H9 (cell line): ENCODE results near the gene MLYCD. TPM values are rescaled to one million over a fixed set of nuclear protein-coding genes. Genes with fewer than 3 reads are reported as not detected.
A peak's percentile ranks its signal among the peaks of the same experiment; 100 is the strongest.

Experiments used
- DNase-seq: peaks from one replicate; pipeline ENCODE4 v3.0.0-alpha.2; 2017
- H2AFZ ChIP-seq: one replicate; pipeline ENCODE4 v1.6.1; 2013; ENCODE audit warnings: mild to moderate bottlenecking, low read length, control low read depth, moderate library complexity
- H2AK5ac ChIP-seq: 2 replicates; pipeline ENCODE4 v1.6.1; 2013; ENCODE audit warnings: low read length, control low read depth, mixed read lengths; ENCODE audit not compliant: insufficient read length
- H2BK120ac ChIP-seq: one replicate; pipeline ENCODE4 v1.6.1; 2013; ENCODE audit warnings: low read depth, mild to moderate bottlenecking, low read length, control low read depth, inconsistent platforms; ENCODE audit not compliant: poor library complexity, severe bottlenecking
- H2BK12ac ChIP-seq: 2 replicates; pipeline ENCODE4 v1.6.1; 2013; ENCODE audit warnings: low read length, control low read depth, mixed read lengths, low read depth; ENCODE audit not compliant: insufficient read length
- H2BK15ac ChIP-seq: 2 replicates; pipeline ENCODE4 v1.6.1; 2013; ENCODE audit warnings: low read depth, low read length, control low read depth
- H2BK20ac ChIP-seq: one replicate; pipeline ENCODE4 v1.6.1; 2013; ENCODE audit warnings: low read depth, mild to moderate bottlenecking, low read length, control low read depth, inconsistent platforms; ENCODE audit not compliant: poor library complexity, severe bottlenecking
- H2BK5ac ChIP-seq: 2 replicates; pipeline ENCODE4 v1.6.1; 2013; ENCODE audit warnings: low read length, control low read depth, mixed read lengths; ENCODE audit not compliant: insufficient read length
- H3K14ac ChIP-seq: 2 replicates; pipeline ENCODE4 v1.6.1; 2013; ENCODE audit warnings: low read length, control low read depth; ENCODE audit not compliant: insufficient read depth
- H3K18ac ChIP-seq: 2 replicates; pipeline ENCODE4 v1.6.1; 2013; ENCODE audit warnings: low read depth, mild to moderate bottlenecking, mixed read lengths, low read length, control low read depth; ENCODE audit not compliant: insufficient read length
- H3K23ac ChIP-seq: 2 replicates; pipeline ENCODE4 v1.6.1; 2013; ENCODE audit warnings: low read length, control low read depth, mixed read lengths, low read depth; ENCODE audit not compliant: insufficient read length
- H3K23me2 ChIP-seq: 2 replicates; pipeline ENCODE4 v1.6.1; 2013; ENCODE audit warnings: low read depth, mild to moderate bottlenecking, mixed read lengths, low read length, control low read depth; ENCODE audit not compliant: insufficient read length, poor library complexity, severe bottlenecking
- H3K27ac ChIP-seq: 2 replicates; pipeline ENCODE4 v1.5.1; 2013; ENCODE audit warnings: low read length, control low read depth, mixed read lengths, low read depth; ENCODE audit not compliant: insufficient read length
- H3K27me3 ChIP-seq: 2 replicates; pipeline ENCODE4 v1.6.1; 2013; ENCODE audit warnings: low read length, control low read depth, inconsistent platforms; ENCODE audit not compliant: insufficient read depth
- H3K4ac ChIP-seq: 2 replicates; pipeline ENCODE4 v1.6.1; 2013; ENCODE audit warnings: low read depth, mild to moderate bottlenecking, control low read depth, inconsistent platforms, low read length, moderate library complexity
- H3K4me1 ChIP-seq: 2 replicates; pipeline ENCODE4 v1.6.1; 2013; ENCODE audit warnings: low read length, control low read depth, inconsistent platforms; ENCODE audit not compliant: insufficient read depth
- H3K4me2 ChIP-seq: 2 replicates; pipeline ENCODE4 v1.6.1; 2013; ENCODE audit warnings: low read length, control low read depth, mixed read lengths; ENCODE audit not compliant: insufficient read length, insufficient read depth
- H3K56ac ChIP-seq: 2 replicates; pipeline ENCODE4 v1.6.1; 2013; ENCODE audit warnings: low read depth, mild to moderate bottlenecking, mixed read lengths, low read length, control low read depth; ENCODE audit not compliant: insufficient read length
- H3K79me1 ChIP-seq: 2 replicates; pipeline ENCODE4 v1.6.1; 2013; ENCODE audit warnings: low read depth, mild to moderate bottlenecking, moderate library complexity, low read length, control low read depth, inconsistent platforms; ENCODE audit not compliant: insufficient read depth, poor library complexity, severe bottlenecking
- H3K79me2 ChIP-seq: 2 replicates; pipeline ENCODE4 v1.6.1; 2013; ENCODE audit warnings: low read length, control low read depth, inconsistent platforms; ENCODE audit not compliant: insufficient read depth
- H3K9ac ChIP-seq: 2 replicates; pipeline ENCODE4 v1.6.1; 2013; ENCODE audit warnings: low read length, control low read depth, mixed read lengths; ENCODE audit not compliant: insufficient read length; ENCODE audit errors: extremely low read depth
- H3K9me3 ChIP-seq: one replicate; pipeline ENCODE4 v1.6.1; 2013; ENCODE audit warnings: low read depth, low read length, inconsistent platforms; ENCODE audit not compliant: control insufficient read depth
- H3T11ph ChIP-seq: one replicate; pipeline ENCODE4 v1.6.1; 2013; ENCODE audit warnings: mild to moderate bottlenecking, low read length, control low read depth, inconsistent platforms
- H4K20me1 ChIP-seq: one replicate; pipeline ENCODE4 v1.6.1; 2013; ENCODE audit not compliant: control insufficient read depth, insufficient read length, insufficient read depth
- H4K5ac ChIP-seq: 2 replicates; pipeline ENCODE4 v1.6.1; 2013; ENCODE audit warnings: low read depth, mild to moderate bottlenecking, mixed read lengths, low read length, control low read depth; ENCODE audit not compliant: insufficient read length
- H4K8ac ChIP-seq: replicated peaks from 2 replicates; pipeline ENCODE4 v1.6.1; 2013; ENCODE audit warnings: low read length, control low read depth, mixed read lengths, low read depth; ENCODE audit not compliant: insufficient read length
- H4K91ac ChIP-seq: 2 replicates; pipeline ENCODE4 v1.6.1; 2013; ENCODE audit warnings: low read depth, mild to moderate bottlenecking, moderate library complexity, mixed read lengths, low read length, control low read depth; ENCODE audit not compliant: insufficient read length
- H3K27ac Mint-ChIP-seq, 3 experiments: 2 replicates in 2 of 3; 3 replicates in 1 of 3; pipeline ENCODE4 v1.8.0; 2020 to 2021; ENCODE audit warnings: mixed read lengths in 3 of 3, mild to moderate bottlenecking in 1 of 3, moderate library complexity in 1 of 3
- H3K27me3 Mint-ChIP-seq: 2 replicates; pipeline ENCODE4 v1.8.0; 2021; ENCODE audit warnings: low read depth, mild to moderate bottlenecking, moderate library complexity, mixed read lengths
- H3K36me3 Mint-ChIP-seq, 3 experiments: 2 replicates in 2 of 3; 3 replicates in 1 of 3; pipeline ENCODE4 v1.8.0; 2020 to 2021; ENCODE audit warnings: low read depth in 3 of 3, mixed read lengths in 3 of 3; ENCODE audit not compliant: insufficient read depth in 1 of 3
- H3K4me1 Mint-ChIP-seq, 2 experiments: 2 replicates each; pipeline ENCODE4 v1.8.0; 2020; ENCODE audit warnings: mixed read lengths in 2 of 2
- H3K4me3 Mint-ChIP-seq, 2 experiments: 2 replicates in 1 of 2; 3 replicates in 1 of 2; pipeline ENCODE4 v1.8.0; 2020 to 2021; ENCODE audit warnings: mild to moderate bottlenecking in 2 of 2, mixed read lengths in 2 of 2, moderate library complexity in 1 of 2
- H3K9me3 Mint-ChIP-seq, 2 experiments: 2 replicates in 1 of 2; 3 replicates in 1 of 2; pipeline ENCODE4 v1.8.0; 2020; ENCODE audit warnings: mild to moderate bottlenecking in 2 of 2, mixed read lengths in 2 of 2, moderate library complexity in 1 of 2
- CTCF ChIP-seq: fragments of 200-600 bp; sonication (generic); conservative IDR thresholded peaks from 3 replicates; pipeline ENCODE4 v1.8.0; 2021; ENCODE audit warnings: antibody characterized with exemption, mild to moderate bottlenecking
- WGBS: extraction: QIAGEN DNeasy Blood & Tissue Kit; methylation state at CpG from one replicate; pipeline ENCODE4 v1.1.7; 2013; ENCODE audit warnings: missing lambda C conversion rate, low lambda C conversion rate, mixed read lengths; ENCODE audit not compliant: insufficient read length; ENCODE audit errors: extremely low coverage; 5-methylcytosine and 5-hydroxymethylcytosine counted together
- total RNA-seq: library from RNA; stranded (reverse); gene quantifications from 2 replicates; pipeline ENCODE4 v1.2.1, GENCODE V29; 2021

Gene MLYCD
- total RNA-seq, 1 experiment from 2014 or later = 7.1 TPM

GRCh38 chr16:83956336-83957289 lies 57.7 kb downstream of the MLYCD start:
- H3K4me2 ChIP-seq = no peak overlapping the region
- Mint-ChIP-seq H3K27ac (no peak overlapping the region; a peak in 1 of 7 replicates), H3K4me3 (no peak overlapping the region), H3K4me1 (peaks cover 12 to 13% of the 10 kb centered on the region in 2 experiments), H3K36me3 (peaks cover 0 to 2% (median 0%) of the 10 kb centered on the region in 3 experiments; a peak in 1 of 7 replicates), H3K9me3 (no peaks in the 10 kb centered on the region), H3K27me3 (peaks cover 4% of the 10 kb centered on the region; the same call in 1 of the 2 replicates)
- TF ChIP-seq CTCF = peak; percentile 97
- DNase-seq = peak; percentile 90
- H3K27ac ChIP-seq = no peak overlapping the region
- no peaks in the 10 kb centered on the region for H4K20me1 ChIP-seq
- no peak overlapping the region for H3K18ac ChIP-seq
- H2AK5ac ChIP-seq = no peak overlapping the region
- H2BK12ac ChIP-seq = no peak overlapping the region
- H2BK20ac ChIP-seq = no peak overlapping the region
- H2BK120ac ChIP-seq = no peak overlapping the region
- no peak overlapping the region for H3K14ac ChIP-seq
- no peaks in the 10 kb centered on the region for H3K4me1 ChIP-seq
- no peaks in the 10 kb centered on the region for H3K27me3 ChIP-seq
- no peaks in the 10 kb centered on the region for H3K9me3 ChIP-seq
- H2AFZ ChIP-seq = no peak overlapping the region
- WGBS = no CpG with 5 or more reads among the region's 22 CpGs
- no peak overlapping the region for H3K4ac ChIP-seq
- no peak overlapping the region for H3K23ac ChIP-seq
- H4K91ac ChIP-seq = no peak overlapping the region
- no peak overlapping the region for H4K8ac ChIP-seq
- H3K79me2 ChIP-seq = no peaks in the 10 kb centered on the region
- no peak overlapping the region for H3T11ph ChIP-seq
- H2BK15ac ChIP-seq = no peak overlapping the region
- H4K5ac ChIP-seq = no peak overlapping the region
- no peaks in the 10 kb centered on the region for H3K23me2 ChIP-seq
- no peak overlapping the region for H3K9ac ChIP-seq
- H2BK5ac ChIP-seq = no peak overlapping the region
- no peak overlapping the region for H3K56ac ChIP-seq
- no peaks in the 10 kb centered on the region for H3K79me1 ChIP-seq
